GM18526 (cell line): ENCODE data around the gene CD80.

Experiments used
- POLR2A ChIP-seq: IDR thresholded peaks from 3 replicates; pipeline ENCODE4 v1.6.1; 2011; ENCODE audit not compliant: insufficient read length; ENCODE audit errors: extremely low read depth

CD80 gene, protein sequence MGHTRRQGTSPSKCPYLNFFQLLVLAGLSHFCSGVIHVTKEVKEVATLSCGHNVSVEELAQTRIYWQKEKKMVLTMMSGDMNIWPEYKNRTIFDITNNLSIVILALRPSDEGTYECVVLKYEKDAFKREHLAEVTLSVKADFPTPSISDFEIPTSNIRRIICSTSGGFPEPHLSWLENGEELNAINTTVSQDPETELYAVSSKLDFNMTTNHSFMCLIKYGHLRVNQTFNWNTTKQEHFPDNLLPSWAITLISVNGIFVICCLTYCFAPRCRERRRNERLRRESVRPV

GRCh38 chr3:119559441-119559963 lies at the start of gene CD80:
TSS of gene CD80 (minus strand) at chr3:119559614. CDS start at chr3:119557728, 1,886 bp downstream.
- TF ChIP-seq POLR2A, result no peak

GRCh38 chr3:119608405-119609000 lies 49.1 kb upstream of the CD80 start:
- no peak for TF ChIP-seq POLR2A

DNA sequence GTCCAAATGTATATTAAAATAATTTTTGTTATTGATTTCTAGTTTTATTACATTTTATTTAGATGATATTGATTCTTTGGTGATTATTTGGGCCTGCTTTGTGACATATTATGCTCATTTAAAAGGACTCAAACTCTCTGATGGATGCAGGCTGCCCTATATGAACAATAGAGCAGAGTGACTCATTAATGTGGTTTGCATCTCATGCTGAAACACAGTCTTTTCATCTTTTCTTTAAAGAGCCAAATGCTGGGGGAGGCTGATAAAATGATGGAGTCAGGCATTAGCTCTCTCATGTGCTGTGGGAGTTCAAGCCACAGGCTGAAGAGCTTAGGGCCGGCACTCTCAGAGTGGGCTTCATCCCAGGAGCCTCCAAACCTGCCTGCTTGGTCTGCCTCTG lies 45.5 kb upstream of the CD80 start:
- TF ChIP-seq POLR2A, result no peak

DNA sequence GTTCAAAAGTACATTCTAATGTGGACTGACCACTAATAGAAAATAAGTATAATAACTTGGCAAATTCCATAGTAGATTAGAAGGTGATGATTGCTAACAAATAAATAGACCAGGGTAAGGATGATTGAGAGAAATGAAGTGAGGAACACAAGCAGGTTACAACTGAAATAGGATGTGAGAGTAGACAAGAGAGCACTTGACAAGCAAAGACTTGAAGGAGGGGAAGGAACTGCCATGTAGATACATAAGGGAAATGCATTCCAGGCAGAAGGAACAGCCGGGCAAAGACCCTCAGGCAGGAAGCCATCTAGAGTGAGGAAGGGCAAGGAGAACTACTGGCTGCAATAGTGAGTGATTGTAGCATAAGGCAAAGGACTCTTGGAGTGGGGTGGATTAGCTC lies 43.3 kb upstream of the CD80 start:
- TF ChIP-seq POLR2A, result no peak

- no peak for TF ChIP-seq POLR2A
Measured at GRCh38 chr3:119601154-119601553, 41.7 kb upstream of the CD80 start.

- TF ChIP-seq POLR2A, result peak; percentile 45
Measured at GRCh38 chr3:119600732-119601131, 41.3 kb upstream of the CD80 start.

GRCh38 chr3:119599558-119600174 lies 40.3 kb upstream of the CD80 start:
- TF ChIP-seq POLR2A, result no peak

GRCh38 chr3:119598410-119599098 lies 39.1 kb upstream of the CD80 start:
- TF ChIP-seq POLR2A, result peak; percentile 9

DNA sequence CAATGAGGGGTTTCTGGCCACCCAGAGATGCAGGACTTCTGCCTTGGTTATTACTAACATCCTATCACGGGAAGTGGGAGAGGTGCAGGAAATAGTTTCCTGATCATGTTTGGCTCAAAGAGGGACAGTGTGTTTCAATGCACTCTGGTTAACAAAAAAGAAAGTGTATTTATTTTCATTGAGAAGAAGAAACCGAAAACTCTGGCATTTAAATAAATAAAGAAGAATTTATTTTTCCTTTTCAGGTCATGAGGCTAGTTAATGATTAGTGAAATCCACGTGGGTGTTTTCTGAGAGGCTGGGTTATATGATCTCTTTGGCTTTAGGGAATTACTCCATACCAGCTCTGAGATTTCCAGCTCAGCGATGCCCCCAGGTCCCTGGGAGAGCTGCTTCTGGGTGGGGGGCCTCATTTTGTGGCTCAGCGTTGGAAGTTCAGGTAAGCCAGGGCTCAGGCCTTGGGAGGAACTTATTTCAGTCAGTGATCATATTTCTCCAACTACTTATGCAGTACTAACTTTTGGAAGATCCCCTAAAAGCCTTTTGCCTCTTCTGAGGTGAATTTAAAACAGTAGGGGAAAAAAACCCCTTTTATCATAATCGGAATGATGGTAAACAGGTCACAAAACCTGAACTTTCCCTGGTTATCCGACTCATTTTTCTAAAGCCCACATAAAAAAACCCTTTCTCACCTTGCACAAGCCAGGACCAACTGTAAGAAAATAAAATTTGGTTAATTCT lies 38.3 kb upstream of the CD80 start, which contains the start of gene PLA1A:
TSS of gene PLA1A (plus strand) at position 338 of the 741 bp plus-strand sequence. CDS start at position 367, 29 bp downstream.
- TF ChIP-seq POLR2A, result peak; percentile 21

- no peak for TF ChIP-seq POLR2A
Measured at GRCh38 chr3:119596398-119596797, 37.0 kb upstream of the CD80 start.

GRCh38 chr3:119595639-119596334 lies 36.4 kb upstream of the CD80 start:
- no peak for TF ChIP-seq POLR2A

- TF ChIP-seq POLR2A, result no peak
Measured at GRCh38 chr3:119594066-119594465, 34.7 kb upstream of the CD80 start.

DNA sequence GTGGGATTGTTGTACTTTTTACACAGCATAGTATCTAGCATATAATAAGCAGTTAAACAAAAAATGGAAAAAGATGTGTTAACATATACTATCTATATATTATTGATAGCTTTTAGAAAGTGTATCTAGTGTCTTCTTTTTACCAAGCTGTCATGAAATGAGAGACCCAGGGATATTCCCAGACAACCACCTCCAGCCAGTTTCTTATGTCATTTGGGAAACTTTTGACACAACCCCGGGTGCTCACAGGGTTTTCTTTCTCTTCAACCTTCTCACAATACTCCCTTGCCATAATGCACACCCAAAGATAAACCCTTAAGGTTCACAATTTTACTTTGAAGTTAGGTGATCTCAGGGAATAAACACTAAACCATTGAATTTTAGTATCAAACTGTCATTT lies 33.4 kb upstream of the CD80 start:
- no peak for TF ChIP-seq POLR2A

DNA sequence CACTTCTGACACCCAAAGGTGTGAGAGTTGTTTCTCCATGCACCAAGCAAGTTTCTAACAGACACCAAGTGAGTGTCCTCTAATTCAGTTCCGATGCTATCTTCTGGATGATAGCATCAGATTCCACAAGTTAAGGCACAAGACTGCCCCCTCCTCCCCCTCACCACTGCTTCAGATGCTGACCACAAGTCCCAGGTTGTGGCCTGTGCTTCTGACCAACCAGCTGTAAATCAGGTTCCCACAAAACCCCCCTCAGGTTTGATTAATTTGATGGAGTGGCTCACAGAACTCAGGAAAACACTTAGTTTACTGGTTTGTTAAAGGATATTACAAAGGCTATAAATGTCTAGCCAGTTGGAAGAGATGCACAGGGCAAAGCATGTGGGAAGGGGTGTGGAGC lies 31.3 kb upstream of the CD80 start:
- TF ChIP-seq POLR2A, result no peak
